Suprapubic skin (tissue), 4 donors: ENCODE measurements around the gene IKZF1. TPM values are rescaled to one million over a fixed set of nuclear protein-coding genes. Genes with fewer than 3 reads are reported as not detected.
A peak's percentile ranks its signal among the peaks of the same experiment; 100 is the strongest.

Experiments used
- DNase-seq, 2 donors: peaks; one replicate each; pipeline ENCODE4 v3.0.0-alpha.2; 2019; ENCODE audit warnings: low spot score in 2 of 2
- H3K27ac ChIP-seq: fragments of 200-600 bp; sonication (generic); one replicate; pipeline ENCODE4 v1.5.1; 2019
- H3K27me3 ChIP-seq: fragments of 200-600 bp; sonication (generic); one replicate; pipeline ENCODE4 v1.5.1; 2019
- H3K36me3 ChIP-seq: fragments of 200-600 bp; sonication (generic); one replicate; pipeline ENCODE4 v1.5.1; 2019
- H3K4me1 ChIP-seq: fragments of 200-600 bp; sonication (generic); one replicate; pipeline ENCODE4 v1.5.1; 2019
- H3K4me3 ChIP-seq: fragments of 200-600 bp; sonication (generic); one replicate; pipeline ENCODE4 v1.5.1; 2019; ENCODE audit warnings: mild to moderate bottlenecking
- H3K9me3 ChIP-seq: fragments of 200-600 bp; sonication (generic); one replicate; pipeline ENCODE4 v1.5.1; 2019
- CTCF ChIP-seq, 2 donors: fragments of 200-600 bp in 1 of 2; fragments of 450-650 bp in 1 of 2; sonication (generic) in 1 of 2; IDR thresholded peaks; one replicate each; pipeline ENCODE4 v1.5.1; 2016 to 2019; ENCODE audit warnings: antibody characterized with exemption in 2 of 2, mild to moderate bottlenecking in 1 of 2, moderate library complexity in 1 of 2
- EP300 ChIP-seq: sonication (generic); formaldehyde crosslinking; IDR thresholded peaks from one replicate; pipeline ENCODE4 v1.6.1; 2017; ENCODE audit warnings: antibody characterized with exemption
- POLR2A ChIP-seq, 2 donors: fragments of 450-650 bp; IDR thresholded peaks; one replicate each; pipeline ENCODE4 v1.6.1; 2017; ENCODE audit warnings: antibody characterized with exemption in 2 of 2, mild to moderate bottlenecking in 2 of 2, moderate library complexity in 2 of 2
- POLR2AphosphoS5 ChIP-seq, 3 donors: sonication (generic); formaldehyde crosslinking; IDR thresholded peaks; one replicate each; pipeline ENCODE4 v1.6.1; 2017; ENCODE audit warnings: antibody characterized with exemption in 3 of 3
- WGBS: methylation state at CpG from one replicate; pipeline ENCODE4 v1.1.5; 2018; 5-methylcytosine and 5-hydroxymethylcytosine counted together
- total RNA-seq, 4 donors: library from RNA; depleted of rRNA; stranded (reverse); fragments of >200 nt; gene quantifications; one replicate each; pipeline ENCODE4 v1.1.0, GENCODE V29; 2016

IKZF1 gene
- total RNA-seq, 4 donors from 2014 or later, result 3.2 to 17.5 (median 6.2) TPM

- Histone ChIP-seq H3K4me3 (no peak overlapping the region), H3K4me1 (no peaks in the 10 kb centered on the region), H3K27ac (no peak overlapping the region), H3K27me3 (no peaks in the 10 kb centered on the region), H3K9me3 (no peaks in the 10 kb centered on the region), H3K36me3 (no peaks in the 10 kb centered on the region)
- no peak for DNase-seq
- TF ChIP-seq EP300 (no peak), POLR2AphosphoS5 (IDR thresholded peaks at IDR 0.05) (no peak), CTCF (IDR thresholded peaks at IDR 0.05) (no peak), POLR2A (IDR thresholded peaks at IDR 0.05) (no peak)
- WGBS, result 77% methylated on average over 6 of the region's 6 CpGs
Observed at GRCh38 chr7:50349399-50349798, 44.9 kb downstream of the IKZF1 start.

DNA sequence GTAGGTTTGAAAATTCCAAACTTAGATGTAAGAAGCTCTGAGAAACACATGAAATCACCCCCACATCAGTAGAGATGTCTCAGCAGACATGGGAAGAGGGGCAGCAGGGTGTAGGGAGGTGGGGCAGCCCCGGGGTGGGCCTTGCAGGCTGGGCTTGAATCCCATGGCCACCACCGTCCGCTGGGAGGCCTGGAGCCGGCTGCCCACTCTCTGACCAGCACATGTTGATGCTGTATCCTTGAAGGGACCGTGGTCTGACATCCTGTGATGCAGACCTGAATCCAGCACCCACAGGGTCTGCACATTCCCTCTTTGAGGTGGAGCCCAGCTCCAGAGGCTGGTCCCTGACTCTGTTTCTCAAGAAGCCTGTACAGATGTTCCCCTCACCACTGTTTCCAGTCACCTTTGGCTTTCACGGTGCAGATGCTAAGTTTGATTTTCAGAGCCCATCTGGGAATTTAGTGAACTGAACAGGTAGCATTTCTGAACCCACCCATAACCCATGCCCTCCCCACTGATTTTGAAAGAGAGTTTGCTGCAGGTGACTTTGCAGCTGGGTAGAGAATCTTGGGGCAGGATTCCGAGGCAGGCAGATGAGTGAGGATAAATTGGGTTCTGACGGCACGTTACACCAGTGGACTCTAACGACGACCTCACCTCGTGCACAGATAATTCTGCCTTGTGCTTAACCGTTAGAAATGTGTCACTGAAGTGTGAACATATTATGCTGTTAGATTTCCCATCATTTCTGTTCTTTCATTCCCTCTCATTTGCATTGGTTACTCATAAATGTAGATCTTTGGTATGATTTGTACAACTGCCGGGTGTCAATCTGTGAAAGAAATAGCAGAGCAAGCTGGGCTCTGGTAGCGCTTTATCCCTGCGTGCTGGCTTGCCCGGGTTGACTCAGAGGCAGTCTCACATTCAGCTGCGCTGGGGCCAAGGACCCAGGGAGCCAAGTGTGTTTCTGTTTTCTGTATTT is 45.7 kb downstream of the IKZF1 start:
- Histone ChIP-seq H3K27me3 (no peaks in the 10 kb centered on the region), H3K4me3 (no peak overlapping the region), H3K9me3 (no peaks in the 10 kb centered on the region), H3K4me1 (no peaks in the 10 kb centered on the region), H3K36me3 (no peaks in the 10 kb centered on the region), H3K27ac (peak overlapping the region; percentile 39)
- 81% methylated on average over 18 of the region's 18 CpGs for WGBS
- DNase-seq, result no peak
- no peak for TF ChIP-seq EP300
- TF ChIP-seq POLR2A (IDR thresholded peaks at IDR 0.05), result no peak
- no peak for TF ChIP-seq POLR2AphosphoS5 (IDR thresholded peaks at IDR 0.05)
- no peak for TF ChIP-seq CTCF (IDR thresholded peaks at IDR 0.05)

GRCh38 chr7:50351267-50351666 is 46.8 kb downstream of the IKZF1 start:
- no peak overlapping the region for H3K27ac ChIP-seq
- no peak for DNase-seq
- TF ChIP-seq CTCF (IDR thresholded peaks at IDR 0.05) (no peak), POLR2AphosphoS5 (IDR thresholded peaks at IDR 0.05) (no peak), EP300 (no peak), POLR2A (IDR thresholded peaks at IDR 0.05) (no peak)
- H3K4me3 ChIP-seq, result no peak overlapping the region
- no peaks in the 10 kb centered on the region for H3K9me3 ChIP-seq
- H3K27me3 ChIP-seq, result no peaks in the 10 kb centered on the region
- 59% methylated on average over 2 of the region's 2 CpGs for WGBS
- H3K36me3 ChIP-seq, result no peaks in the 10 kb centered on the region
- no peaks in the 10 kb centered on the region for H3K4me1 ChIP-seq

DNA sequence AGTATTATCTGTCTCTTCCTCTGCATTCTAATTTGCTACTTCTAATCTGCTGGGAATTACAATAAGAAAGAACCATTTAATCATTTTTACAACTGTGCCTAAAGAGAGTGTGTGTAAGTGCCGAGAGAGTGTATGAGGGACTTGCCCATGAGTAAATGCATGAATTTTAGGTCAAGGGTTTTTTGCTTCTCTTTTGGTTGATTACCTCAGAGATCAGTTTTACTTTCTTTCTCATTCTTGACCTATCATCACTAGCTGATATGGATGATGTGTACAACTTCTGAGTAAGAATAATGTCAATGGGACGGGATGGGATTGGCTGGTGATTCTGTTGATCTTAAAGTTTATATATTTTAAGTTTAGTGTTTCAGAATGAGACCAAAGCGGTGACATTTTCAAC is 47.8 kb downstream of the IKZF1 start:
- no peaks in the 10 kb centered on the region for H3K4me1 ChIP-seq
- H3K4me3 ChIP-seq, result no peak overlapping the region
- H3K9me3 ChIP-seq, result no peaks in the 10 kb centered on the region
- no peak for TF ChIP-seq POLR2AphosphoS5 (IDR thresholded peaks at IDR 0.05)
- no peak for TF ChIP-seq EP300
- no peak for TF ChIP-seq CTCF (IDR thresholded peaks at IDR 0.05)
- TF ChIP-seq POLR2A (IDR thresholded peaks at IDR 0.05), result no peak
- no peaks in the 10 kb centered on the region for H3K36me3 ChIP-seq
- H3K27ac ChIP-seq, result no peak overlapping the region
- H3K27me3 ChIP-seq, result no peaks in the 10 kb centered on the region
- DNase-seq, result no peak
- WGBS, result 66% methylated on average over 3 of the region's 3 CpGs

- no peak for TF ChIP-seq POLR2AphosphoS5 (IDR thresholded peaks at IDR 0.05)
- TF ChIP-seq POLR2A (IDR thresholded peaks at IDR 0.05), result no peak
- no peak for TF ChIP-seq EP300
- TF ChIP-seq CTCF (IDR thresholded peaks at IDR 0.05), result no peak
- Histone ChIP-seq H3K36me3 (no peaks in the 10 kb centered on the region), H3K27ac (no peak overlapping the region), H3K9me3 (no peaks in the 10 kb centered on the region), H3K4me1 (no peaks in the 10 kb centered on the region), H3K4me3 (no peak overlapping the region), H3K27me3 (no peaks in the 10 kb centered on the region)
- 93% methylated on average over 1 of the region's 1 CpG for WGBS
- DNase-seq, result no peak
Observed at GRCh38 chr7:50352751-50353150, 48.2 kb downstream of the IKZF1 start.
